Myometrial cell (primary cell): ENCODE data around the gene CPLANE2. TPM values are rescaled to one million over a fixed set of nuclear protein-coding genes. Genes with fewer than 3 reads are reported as not detected.

Experiments used
- total RNA-seq: library from RNA; depleted of rRNA; stranded (reverse); fragments of >200 nt; gene quantifications from 2 replicates; pipeline ENCODE4 v1.2.3, GENCODE V29; 2015

CPLANE2 gene
- 6.9 and 17.0 TPM in 2 replicates for total RNA-seq

GRCh38 chr1:16236511-16237342 lies at the start of gene CPLANE2:
CPLANE2 (minus strand) TSS chr1:16237183; CDS start chr1:16236742, 441 bp downstream.

GRCh38 chr1:16212251-16212961 lies 24.6 kb downstream of the CPLANE2 start, which contains the start of gene ARHGEF19:
ARHGEF19 (minus strand) TSS chr1:16212652; CDS start chr1:16209054, 3,598 bp downstream.

Other genes starting within 250 kb of the CPLANE2 start
- not detected in 2 replicates for gene SRARP, start 232.9 kb downstream of the CPLANE2 start, total RNA-seq
- 0.35 and 0.58 TPM in 2 replicates for gene HSPB7, start 219.1 kb downstream of the CPLANE2 start, total RNA-seq
- gene CLCNKA, start 215.1 kb downstream of the CPLANE2 start, total RNA-seq = not detected in 2 replicates
- 1.6 TPM in 1 of 2 replicates, not detected in the other for gene CLCNKB, start 193.4 kb downstream of the CPLANE2 start, total RNA-seq
- gene FAM131C, start 163.5 kb downstream of the CPLANE2 start, total RNA-seq = not detected in 2 replicates
- 62.7 and 69.8 TPM in 2 replicates for gene EPHA2, start 81.1 kb downstream of the CPLANE2 start, total RNA-seq
- 7.8 and 14.7 TPM in 2 replicates for gene ARHGEF19, start 24.5 kb downstream of the CPLANE2 start, total RNA-seq
- gene FBXO42, start 115.3 kb upstream of the CPLANE2 start, total RNA-seq = 10.4 and 13.5 TPM in 2 replicates
- 70.9 and 80.8 TPM in 2 replicates for gene SZRD1, start 130.1 kb upstream of the CPLANE2 start, total RNA-seq
- gene SPATA21, start 200.2 kb upstream of the CPLANE2 start, total RNA-seq = not detected in 2 replicates
- gene NECAP2, start 203.5 kb upstream of the CPLANE2 start, total RNA-seq = 112 and 127 TPM in 2 replicates